ENCODE data around the gene TCF12.

The TCF12 gene

GRCh38 chr15:57015360-57015759 lies 96.9 kb downstream of the TCF12 start:
- no peaks in the 10 kb centered on the region for H3K36me3 ChIP-seq (ENCODE audit: control insufficient read depth, insufficient read depth, low read length)
- no peaks in the 10 kb centered on the region for H3K9me3 ChIP-seq (ENCODE audit: control insufficient read depth, low read length)
- H3K4me3 ChIP-seq (ENCODE audit: low read length) = no peak overlapping the region
- H3K27me3 ChIP-seq (ENCODE audit: control insufficient read depth, insufficient read depth, low read length) = no peaks in the 10 kb centered on the region
- H3K9ac ChIP-seq (ENCODE audit: low read length) = no peak overlapping the region
- peaks cover 18% of the 10 kb centered on the region for H3K4me1 ChIP-seq (ENCODE audit: control insufficient read depth, insufficient read depth, low read length)

- Histone ChIP-seq H3K36me3 (ENCODE audit: control insufficient read depth, insufficient read depth, low read length) (no peaks in the 10 kb centered on the region), H3K27me3 (ENCODE audit: control insufficient read depth, insufficient read depth, low read length) (no peaks in the 10 kb centered on the region), H3K9me3 (ENCODE audit: control insufficient read depth, low read length) (no peaks in the 10 kb centered on the region), H3K4me3 (ENCODE audit: low read length) (no peak overlapping the region), H3K9ac (ENCODE audit: low read length) (no peak overlapping the region), H3K4me1 (ENCODE audit: control insufficient read depth, insufficient read depth, low read length) (peaks cover 18% of the 10 kb centered on the region)
Observed at GRCh38 chr15:57015897-57016296, 97.5 kb downstream of the TCF12 start.

- Histone ChIP-seq H3K36me3 (ENCODE audit: control insufficient read depth, insufficient read depth, low read length) (no peaks in the 10 kb centered on the region), H3K9me3 (ENCODE audit: control insufficient read depth, low read length) (no peaks in the 10 kb centered on the region), H3K9ac (ENCODE audit: low read length) (no peak overlapping the region), H3K4me1 (ENCODE audit: control insufficient read depth, insufficient read depth, low read length) (peaks cover 18% of the 10 kb centered on the region), H3K27me3 (ENCODE audit: control insufficient read depth, insufficient read depth, low read length) (no peaks in the 10 kb centered on the region), H3K4me3 (ENCODE audit: low read length) (no peak overlapping the region)
Observed at GRCh38 chr15:57017024-57017423, 98.6 kb downstream of the TCF12 start.

GRCh38 chr15:57018151-57018550 lies 99.7 kb downstream of the TCF12 start:
- no peaks in the 10 kb centered on the region for H3K9me3 ChIP-seq (ENCODE audit: control insufficient read depth, low read length)
- H3K9ac ChIP-seq (ENCODE audit: low read length) = no peak overlapping the region
- no peaks in the 10 kb centered on the region for H3K36me3 ChIP-seq (ENCODE audit: control insufficient read depth, insufficient read depth, low read length)
- no peak overlapping the region for H3K4me3 ChIP-seq (ENCODE audit: low read length)
- H3K27me3 ChIP-seq (ENCODE audit: control insufficient read depth, insufficient read depth, low read length) = no peaks in the 10 kb centered on the region
- H3K4me1 ChIP-seq (ENCODE audit: control insufficient read depth, insufficient read depth, low read length) = peaks cover 18% of the 10 kb centered on the region

- Histone ChIP-seq H3K4me1 (ENCODE audit: control insufficient read depth, insufficient read depth, low read length) (peaks cover 18% of the 10 kb centered on the region), H3K36me3 (ENCODE audit: control insufficient read depth, insufficient read depth, low read length) (no peaks in the 10 kb centered on the region), H3K27me3 (ENCODE audit: control insufficient read depth, insufficient read depth, low read length) (no peaks in the 10 kb centered on the region), H3K9ac (ENCODE audit: low read length) (no peak overlapping the region), H3K4me3 (ENCODE audit: low read length) (no peak overlapping the region), H3K9me3 (ENCODE audit: control insufficient read depth, low read length) (no peaks in the 10 kb centered on the region)
Observed at GRCh38 chr15:57019496-57020160, 101.2 kb downstream of the TCF12 start.

- Histone ChIP-seq H3K9me3 (ENCODE audit: control insufficient read depth, low read length) (no peaks in the 10 kb centered on the region), H3K27me3 (ENCODE audit: control insufficient read depth, insufficient read depth, low read length) (no peaks in the 10 kb centered on the region), H3K4me1 (ENCODE audit: control insufficient read depth, insufficient read depth, low read length) (no peaks in the 10 kb centered on the region), H3K4me3 (ENCODE audit: low read length) (no peak overlapping the region), H3K36me3 (ENCODE audit: control insufficient read depth, insufficient read depth, low read length) (no peaks in the 10 kb centered on the region), H3K9ac (ENCODE audit: low read length) (no peak overlapping the region)
Observed at GRCh38 chr15:57025264-57025926, 107.0 kb downstream of the TCF12 start.

- Histone ChIP-seq H3K9ac (ENCODE audit: low read length) (no peak overlapping the region), H3K27me3 (ENCODE audit: control insufficient read depth, insufficient read depth, low read length) (no peaks in the 10 kb centered on the region), H3K4me1 (ENCODE audit: control insufficient read depth, insufficient read depth, low read length) (peaks cover 2% of the 10 kb centered on the region), H3K4me3 (ENCODE audit: low read length) (no peak overlapping the region), H3K9me3 (ENCODE audit: control insufficient read depth, low read length) (no peaks in the 10 kb centered on the region), H3K36me3 (ENCODE audit: control insufficient read depth, insufficient read depth, low read length) (no peaks in the 10 kb centered on the region)
Observed at GRCh38 chr15:57026016-57026592, 107.7 kb downstream of the TCF12 start.

- Histone ChIP-seq H3K4me3 (ENCODE audit: low read length) (no peak overlapping the region), H3K4me1 (ENCODE audit: control insufficient read depth, insufficient read depth, low read length) (peaks cover 5% of the 10 kb centered on the region), H3K27me3 (ENCODE audit: control insufficient read depth, insufficient read depth, low read length) (no peaks in the 10 kb centered on the region), H3K9ac (ENCODE audit: low read length) (no peak overlapping the region), H3K36me3 (ENCODE audit: control insufficient read depth, insufficient read depth, low read length) (no peaks in the 10 kb centered on the region), H3K9me3 (ENCODE audit: control insufficient read depth, low read length) (no peaks in the 10 kb centered on the region)
Observed at GRCh38 chr15:57027596-57027995, 109.2 kb downstream of the TCF12 start.

GRCh38 chr15:57028176-57028575 lies 109.7 kb downstream of the TCF12 start:
- Histone ChIP-seq H3K9ac (ENCODE audit: low read length) (no peak overlapping the region), H3K9me3 (ENCODE audit: control insufficient read depth, low read length) (no peaks in the 10 kb centered on the region), H3K4me1 (ENCODE audit: control insufficient read depth, insufficient read depth, low read length) (peaks cover 5% of the 10 kb centered on the region), H3K27me3 (ENCODE audit: control insufficient read depth, insufficient read depth, low read length) (no peaks in the 10 kb centered on the region), H3K4me3 (ENCODE audit: low read length) (no peak overlapping the region), H3K36me3 (ENCODE audit: control insufficient read depth, insufficient read depth, low read length) (no peaks in the 10 kb centered on the region)

- Histone ChIP-seq H3K36me3 (ENCODE audit: control insufficient read depth, insufficient read depth, low read length) (no peaks in the 10 kb centered on the region), H3K9me3 (ENCODE audit: control insufficient read depth, low read length) (no peaks in the 10 kb centered on the region), H3K9ac (ENCODE audit: low read length) (no peak overlapping the region), H3K4me3 (ENCODE audit: low read length) (no peak overlapping the region), H3K27me3 (ENCODE audit: control insufficient read depth, insufficient read depth, low read length) (no peaks in the 10 kb centered on the region), H3K4me1 (ENCODE audit: control insufficient read depth, insufficient read depth, low read length) (peaks cover 5% of the 10 kb centered on the region)
Observed at GRCh38 chr15:57030011-57030410, 111.6 kb downstream of the TCF12 start.

GRCh38 chr15:57031082-57031481 lies 112.6 kb downstream of the TCF12 start:
- no peak overlapping the region for H3K9ac ChIP-seq (ENCODE audit: low read length)

GRCh38 chr15:57031605-57032004 lies 113.2 kb downstream of the TCF12 start:
- peaks cover 5% of the 10 kb centered on the region for H3K4me1 ChIP-seq (ENCODE audit: control insufficient read depth, insufficient read depth, low read length)
- H3K27me3 ChIP-seq (ENCODE audit: control insufficient read depth, insufficient read depth, low read length) = no peaks in the 10 kb centered on the region
- no peaks in the 10 kb centered on the region for H3K36me3 ChIP-seq (ENCODE audit: control insufficient read depth, insufficient read depth, low read length)
- no peak overlapping the region for H3K9ac ChIP-seq (ENCODE audit: low read length)
- no peak overlapping the region for H3K4me3 ChIP-seq (ENCODE audit: low read length)
- no peaks in the 10 kb centered on the region for H3K9me3 ChIP-seq (ENCODE audit: control insufficient read depth, low read length)

More at GRCh38 chr15:57031082-57031481, 112.6 kb downstream of the TCF12 start:
- no peak overlapping the region for H3K4me3 ChIP-seq (ENCODE audit: low read length)
- no peaks in the 10 kb centered on the region for H3K27me3 ChIP-seq (ENCODE audit: control insufficient read depth, insufficient read depth, low read length)
- H3K36me3 ChIP-seq (ENCODE audit: control insufficient read depth, insufficient read depth, low read length) = no peaks in the 10 kb centered on the region
- peaks cover 5% of the 10 kb centered on the region for H3K4me1 ChIP-seq (ENCODE audit: control insufficient read depth, insufficient read depth, low read length)
- H3K9me3 ChIP-seq (ENCODE audit: control insufficient read depth, low read length) = no peaks in the 10 kb centered on the region
